Lower leg skin (tissue), 4 donors: ENCODE measurements around the gene CAMK2B. TPM values are rescaled to one million over a fixed set of nuclear protein-coding genes. Genes with fewer than 3 reads are reported as not detected.

Experiments
- DNase-seq, 2 donors: peaks; one replicate each; pipeline ENCODE4 v3.0.0-alpha.2; 2019; ENCODE audit warnings: low spot score in 2 of 2
- H3K4me3 ChIP-seq: fragments of 200-600 bp; sonication (generic); 2 replicates; pipeline ENCODE4 v1.5.1; 2017; ENCODE audit warnings: mild to moderate bottlenecking, low read depth; ENCODE audit not compliant: poor library complexity, severe bottlenecking
- POLR2A ChIP-seq, 2 donors: fragments of 450-650 bp; IDR thresholded peaks; one replicate each; pipeline ENCODE4 v1.6.1; 2016 to 2017; ENCODE audit warnings: antibody characterized with exemption in 2 of 2, mild to moderate bottlenecking in 1 of 2, moderate library complexity in 1 of 2
- WGBS, 2 donors: methylation state at CpG; one replicate each; pipeline ENCODE4 v1.1.5; 2018; 5-methylcytosine and 5-hydroxymethylcytosine counted together
- intact Hi-C: fragments of 100-400 bp; cut with DNase I; formaldehyde crosslinking; loops from one replicate; pipeline ENCODE4 v1.15.0; 2023; ENCODE audit warnings: low total_unique reads
- total RNA-seq, 4 donors: library from RNA; depleted of rRNA; stranded (reverse); fragments of >200 nt; gene quantifications; one replicate each; pipeline ENCODE4 v1.1.0, GENCODE V29; 2016
- TF ChIP-seq, protein P1 (sequence below), 3 donors: fragments of 450-650 bp; IDR thresholded peaks; one replicate each; pipeline ENCODE4 v1.5.1; 2016; ENCODE audit warnings: antibody characterized with exemption in 3 of 3, mild to moderate bottlenecking in 3 of 3, moderate library complexity in 2 of 3

CAMK2B gene
- total RNA-seq, 4 donors from 2014 or later = 0.04 to 2.6 (median 1.1) TPM

DNA sequence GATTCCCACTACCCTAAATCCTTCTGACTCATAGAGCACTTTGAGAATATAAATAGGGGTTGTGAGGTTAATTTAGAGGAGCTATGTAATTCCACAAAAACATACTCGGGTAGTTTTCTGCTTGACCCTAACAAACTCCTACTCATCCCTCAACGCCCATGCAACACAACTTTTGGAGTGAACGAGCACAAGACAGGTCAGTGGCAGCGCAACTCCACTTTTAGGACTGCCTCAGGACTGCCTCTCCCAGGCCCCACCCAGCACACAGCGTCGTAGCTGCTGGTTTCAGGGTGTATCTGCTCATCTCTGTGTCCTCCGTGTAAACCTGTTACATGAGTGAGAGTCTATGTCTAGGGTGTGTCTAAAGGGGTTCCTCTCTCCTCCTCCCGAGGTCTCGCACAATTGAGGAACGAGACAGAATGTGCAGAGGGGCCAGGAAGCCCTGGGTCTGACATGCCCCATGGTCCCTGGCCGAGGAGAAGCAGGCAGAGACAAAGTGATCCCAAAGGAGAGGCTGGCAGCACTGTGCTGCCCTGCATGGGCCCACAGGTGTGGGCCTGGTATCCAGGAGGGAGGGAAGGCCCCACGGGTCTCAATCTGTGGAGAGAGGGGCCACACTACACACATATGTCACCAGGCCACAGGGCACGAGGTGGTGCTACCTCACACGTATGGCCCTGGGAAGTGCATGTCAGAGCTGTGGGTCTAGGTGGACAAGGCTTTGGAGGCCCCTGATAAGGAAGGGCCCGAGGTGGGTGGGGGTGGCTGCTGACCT is 45.5 kb downstream of the CAMK2B start:
- 83 to 89% methylated on average over 15 of the region's 15 CpGs for WGBS, 2 donors
- intact Hi-C loops = no loop called here
- no peak overlapping the region for H3K4me3 ChIP-seq
- peak in 1 of 2 donors; percentile 56 for DNase-seq
- TF ChIP-seq POLR2A (IDR thresholded peaks at IDR 0.05) = no peak
- TF ChIP-seq, protein P1, sequence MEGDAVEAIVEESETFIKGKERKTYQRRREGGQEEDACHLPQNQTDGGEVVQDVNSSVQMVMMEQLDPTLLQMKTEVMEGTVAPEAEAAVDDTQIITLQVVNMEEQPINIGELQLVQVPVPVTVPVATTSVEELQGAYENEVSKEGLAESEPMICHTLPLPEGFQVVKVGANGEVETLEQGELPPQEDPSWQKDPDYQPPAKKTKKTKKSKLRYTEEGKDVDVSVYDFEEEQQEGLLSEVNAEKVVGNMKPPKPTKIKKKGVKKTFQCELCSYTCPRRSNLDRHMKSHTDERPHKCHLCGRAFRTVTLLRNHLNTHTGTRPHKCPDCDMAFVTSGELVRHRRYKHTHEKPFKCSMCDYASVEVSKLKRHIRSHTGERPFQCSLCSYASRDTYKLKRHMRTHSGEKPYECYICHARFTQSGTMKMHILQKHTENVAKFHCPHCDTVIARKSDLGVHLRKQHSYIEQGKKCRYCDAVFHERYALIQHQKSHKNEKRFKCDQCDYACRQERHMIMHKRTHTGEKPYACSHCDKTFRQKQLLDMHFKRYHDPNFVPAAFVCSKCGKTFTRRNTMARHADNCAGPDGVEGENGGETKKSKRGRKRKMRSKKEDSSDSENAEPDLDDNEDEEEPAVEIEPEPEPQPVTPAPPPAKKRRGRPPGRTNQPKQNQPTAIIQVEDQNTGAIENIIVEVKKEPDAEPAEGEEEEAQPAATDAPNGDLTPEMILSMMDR (IDR thresholded peaks at IDR 0.05) = no peak

DNA sequence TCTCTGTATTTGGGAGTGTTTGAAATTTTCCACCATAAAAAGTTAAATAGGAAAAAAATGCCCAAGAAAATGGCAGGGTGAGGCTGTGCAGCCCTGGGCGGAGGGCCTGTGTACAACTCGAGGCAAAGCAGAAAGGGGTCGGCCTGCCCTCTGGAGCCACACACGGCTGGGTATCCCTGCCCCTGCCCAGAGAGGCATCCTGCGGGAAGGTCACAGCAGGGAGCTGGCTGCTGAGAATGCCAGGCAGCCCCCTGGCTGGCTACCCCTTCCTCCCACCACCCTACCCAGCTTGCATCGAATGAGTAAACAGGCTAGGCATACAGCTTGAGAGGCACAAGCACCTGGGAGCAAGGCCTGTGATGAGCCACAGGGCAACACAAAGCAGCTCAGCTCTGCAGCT is 46.1 kb downstream of the CAMK2B start:
- peak in 1 of 2 donors; percentile 40 for DNase-seq
- no peak for TF ChIP-seq POLR2A (IDR thresholded peaks at IDR 0.05)
- TF ChIP-seq, protein P1 (IDR thresholded peaks at IDR 0.05) = no peak
- intact Hi-C loops = no loop called here
- WGBS, 2 donors = 76% methylated on average over 6 of the region's 6 CpGs
- H3K4me3 ChIP-seq = no peak overlapping the region

DNA sequence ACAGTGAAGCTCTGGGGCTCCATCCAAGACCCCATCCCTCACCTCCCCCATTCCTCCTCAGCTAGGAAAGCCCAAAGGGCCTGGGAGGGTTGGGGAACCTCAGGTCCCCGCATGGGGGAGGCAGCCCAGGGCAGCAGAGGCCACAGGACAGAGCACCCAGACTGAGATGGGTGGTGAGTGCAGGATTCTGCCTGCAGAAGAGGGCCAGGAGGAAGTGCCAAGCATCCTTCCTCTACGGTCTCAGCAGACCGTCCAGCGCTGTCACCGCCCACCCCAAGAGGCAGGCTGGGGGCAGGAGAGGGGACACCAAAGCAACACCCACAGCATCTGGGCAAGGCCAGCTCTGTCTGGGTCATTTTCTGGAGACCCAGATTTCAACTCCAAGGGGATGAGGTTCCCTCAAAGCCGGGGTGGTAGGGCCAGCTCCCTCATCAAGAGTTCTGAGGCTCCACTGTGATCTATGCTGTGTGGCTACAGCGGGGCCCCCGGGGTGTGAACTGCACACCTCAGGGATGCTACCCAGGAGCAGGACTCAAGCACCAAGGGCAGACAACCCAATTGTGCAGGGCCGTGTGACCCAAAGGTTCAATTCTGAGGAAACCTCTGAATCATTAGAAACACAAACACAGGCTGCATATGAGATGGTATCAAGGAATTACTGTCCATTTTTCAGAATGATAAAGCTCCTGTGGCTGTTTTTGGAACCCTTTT is 46.8 kb downstream of the CAMK2B start:
- TF ChIP-seq, protein P1 (IDR thresholded peaks at IDR 0.05) = no peak
- no peak for TF ChIP-seq POLR2A (IDR thresholded peaks at IDR 0.05)

DNA sequence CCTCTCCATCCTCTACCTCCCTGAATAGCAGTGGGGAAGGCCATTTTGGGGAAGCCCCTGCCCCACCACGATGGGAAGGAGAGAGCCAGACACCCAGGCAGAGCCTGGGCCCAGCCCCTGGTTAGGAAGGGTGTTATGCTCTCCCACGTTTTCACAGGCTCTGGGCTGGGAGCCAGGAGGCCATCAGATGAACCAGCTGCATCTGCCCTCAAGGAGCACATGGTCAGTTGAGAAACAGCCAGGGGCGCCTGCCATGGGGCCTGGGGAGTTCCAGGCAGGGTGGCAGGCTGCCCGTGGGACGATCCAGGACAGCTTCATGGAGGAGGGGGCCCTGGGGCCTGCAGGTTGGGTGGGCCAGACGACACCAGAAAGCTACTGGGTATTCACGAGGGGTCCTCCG is 47.5 kb downstream of the CAMK2B start:
- no peak for TF ChIP-seq POLR2A (IDR thresholded peaks at IDR 0.05)
- TF ChIP-seq, protein P1 (IDR thresholded peaks at IDR 0.05) = no peak
- intact Hi-C loops = no loop called here
- H3K4me3 ChIP-seq = no peak overlapping the region
- DNase-seq = peak in 1 of 2 donors; percentile 62
- WGBS, 2 donors = 66% methylated on average over 8 of the region's 8 CpGs

More for the DNA sequence above, 46.8 kb downstream of the CAMK2B start:
- H3K4me3 ChIP-seq = no peak overlapping the region
- DNase-seq = peak in 1 of 2 donors; percentile 76
- WGBS, 2 donors = 67 to 89% methylated on average over 8 to 9 of the region's 9 CpGs
- intact Hi-C loops = no loop called here

DNA sequence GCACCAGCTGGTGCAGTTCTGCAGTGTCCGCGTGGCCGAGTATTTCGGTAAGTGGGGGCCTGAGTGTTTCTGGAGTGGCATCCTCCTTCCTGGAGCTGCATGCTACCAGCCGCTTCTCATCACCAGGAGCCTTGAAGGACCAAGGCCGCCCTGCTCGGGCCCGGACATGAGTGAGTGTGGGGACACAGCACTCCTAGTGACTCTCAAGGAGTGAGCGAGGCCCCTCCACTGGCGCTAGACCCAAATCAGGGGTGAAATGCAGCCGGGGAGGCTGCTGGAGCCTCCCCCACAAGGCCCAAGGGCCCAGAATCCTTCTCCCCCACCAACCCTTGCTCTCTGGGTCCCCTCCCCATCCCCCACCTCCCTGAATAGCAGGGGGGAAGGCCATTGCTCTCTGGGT is 48.0 kb downstream of the CAMK2B start:
- intact Hi-C loops = no loop called here
- peak in 1 of 2 donors; percentile 86 for DNase-seq
- TF ChIP-seq POLR2A (IDR thresholded peaks at IDR 0.05) = no peak
- TF ChIP-seq, protein P1 (IDR thresholded peaks at IDR 0.05) = no peak
- H3K4me3 ChIP-seq = no peak overlapping the region
- WGBS, 2 donors = 90 to 95% methylated on average over 11 of the region's 11 CpGs
